ENCODE measurements around the gene MTURN.

The MTURN gene

DNA sequence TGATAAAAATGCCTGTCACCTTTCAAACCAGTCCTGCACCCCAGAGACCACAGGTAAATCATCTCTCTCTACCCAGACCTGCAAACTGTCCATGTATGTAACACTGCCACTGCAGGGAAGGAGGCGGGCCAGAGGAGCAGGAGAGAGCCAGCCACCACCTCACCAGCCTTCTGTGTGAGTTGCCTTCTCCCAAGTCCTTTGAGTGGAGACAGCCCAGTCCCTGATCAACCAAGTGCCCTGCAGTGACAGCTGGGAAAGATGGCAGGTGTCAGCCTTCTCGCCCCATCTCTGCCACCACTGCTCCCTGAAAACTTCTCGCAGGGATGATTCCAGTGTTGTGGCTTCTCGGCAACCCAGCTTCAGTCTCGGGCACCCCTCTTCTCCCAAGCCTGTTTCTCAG is 42.4 kb downstream of the MTURN start:
- Histone ChIP-seq H3K4me2 (ENCODE audit: low read length) (no peak overlapping the region), H3K4me1 (ENCODE audit: insufficient read depth, low read length, severe bottlenecking) (peaks cover 64% of the 10 kb centered on the region), H3K27ac (ENCODE audit: low read depth, low read length, poor library complexity, severe bottlenecking) (peak overlapping the region; percentile 31), H3K36me3 (ENCODE audit: insufficient read depth, low read length) (no peaks in the 10 kb centered on the region), H4K20me1 (ENCODE audit: insufficient read depth, low read length) (no peaks in the 10 kb centered on the region), H3K27me3 (ENCODE audit: insufficient read depth, low read length) (no peaks in the 10 kb centered on the region), H3K9ac (ENCODE audit: low read length) (peak overlapping the region; percentile 3; the same call in 1 of the 2 replicates), H2AFZ (ENCODE audit: low read length) (no peak overlapping the region), H3K9me2 (ENCODE audit: low read depth, low read length) (no peaks in the 10 kb centered on the region), H3K4me3 (ENCODE audit: low read depth, low read length, poor library complexity, severe bottlenecking) (no peak overlapping the region), H3K79me2 (ENCODE audit: insufficient read depth, low read length) (no peaks in the 10 kb centered on the region), H3F3A (ENCODE audit: insufficient read depth, low read length) (no peaks in the 10 kb centered on the region), H3K9me3 (ENCODE audit: low read length) (no peaks in the 10 kb centered on the region)
- TF ChIP-seq CTCF (IDR thresholded peaks at IDR 0.05; ENCODE audit: low read length) (no peak), EZH2 (IDR thresholded peaks at IDR 0.05; ENCODE audit: borderline replicate concordance, low read length) (no peak)

DNA sequence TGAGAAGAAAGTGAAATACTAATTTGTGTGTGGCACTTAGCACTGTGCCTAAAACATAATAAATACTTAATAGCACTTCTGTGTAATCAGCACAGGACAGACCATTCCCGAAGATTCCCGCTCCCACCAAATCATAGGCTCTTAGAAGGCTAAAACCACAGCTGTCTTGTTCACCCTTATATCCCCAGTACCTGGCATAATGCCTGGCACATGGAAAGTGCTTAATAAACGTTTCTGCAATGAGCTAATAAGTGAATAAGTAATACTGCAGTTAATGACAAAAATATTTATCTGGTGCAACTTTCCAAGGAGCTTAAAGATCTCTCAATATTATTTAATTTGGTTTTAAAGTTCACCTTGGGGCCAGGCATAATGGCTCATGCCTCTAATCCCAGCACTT is 43.2 kb downstream of the MTURN start:
- Histone ChIP-seq H3K9me3 (ENCODE audit: low read length) (no peaks in the 10 kb centered on the region), H3K9me2 (ENCODE audit: low read depth, low read length) (no peaks in the 10 kb centered on the region), H2AFZ (ENCODE audit: low read length) (no peak overlapping the region), H3K4me1 (ENCODE audit: insufficient read depth, low read length, severe bottlenecking) (peaks cover 63% of the 10 kb centered on the region), H3K79me2 (ENCODE audit: insufficient read depth, low read length) (no peaks in the 10 kb centered on the region), H3K36me3 (ENCODE audit: insufficient read depth, low read length) (no peaks in the 10 kb centered on the region), H3F3A (ENCODE audit: insufficient read depth, low read length) (no peaks in the 10 kb centered on the region), H3K27ac (ENCODE audit: low read depth, low read length, poor library complexity, severe bottlenecking) (no peak overlapping the region), H3K4me2 (ENCODE audit: low read length) (no peak overlapping the region), H4K20me1 (ENCODE audit: insufficient read depth, low read length) (no peaks in the 10 kb centered on the region), H3K9ac (ENCODE audit: low read length) (no peak overlapping the region), H3K4me3 (ENCODE audit: low read depth, low read length, poor library complexity, severe bottlenecking) (no peak overlapping the region), H3K27me3 (ENCODE audit: insufficient read depth, low read length) (no peaks in the 10 kb centered on the region)
- no peak for TF ChIP-seq EZH2 (IDR thresholded peaks at IDR 0.05; ENCODE audit: borderline replicate concordance, low read length)
- TF ChIP-seq CTCF (IDR thresholded peaks at IDR 0.05; ENCODE audit: low read length), result no peak

- Histone ChIP-seq H4K20me1 (ENCODE audit: insufficient read depth, low read length) (no peaks in the 10 kb centered on the region), H3K9me3 (ENCODE audit: low read length) (no peaks in the 10 kb centered on the region; the same call in 1 of the 2 replicates), H3K79me2 (ENCODE audit: insufficient read depth, low read length) (no peaks in the 10 kb centered on the region), H3K4me1 (ENCODE audit: insufficient read depth, low read length, severe bottlenecking) (peaks cover 53% of the 10 kb centered on the region), H3K27me3 (ENCODE audit: insufficient read depth, low read length) (no peaks in the 10 kb centered on the region), H3K4me3 (ENCODE audit: low read depth, low read length, poor library complexity, severe bottlenecking) (peak overlapping the region; percentile 41), H3F3A (ENCODE audit: insufficient read depth, low read length) (no peaks in the 10 kb centered on the region), H3K36me3 (ENCODE audit: insufficient read depth, low read length) (no peaks in the 10 kb centered on the region), H3K9ac (ENCODE audit: low read length) (peak overlapping the region; percentile 22; the same call in 1 of the 2 replicates), H3K9me2 (ENCODE audit: low read depth, low read length) (no peaks in the 10 kb centered on the region), H2AFZ (ENCODE audit: low read length) (peak overlapping the region; percentile 56; the same call in 1 of the 2 replicates), H3K4me2 (ENCODE audit: low read length) (peak overlapping the region; percentile 66), H3K27ac (ENCODE audit: low read depth, low read length, poor library complexity, severe bottlenecking) (peak overlapping the region; percentile 46)
- TF ChIP-seq CTCF (IDR thresholded peaks at IDR 0.05; ENCODE audit: low read length), result no peak
- no peak for TF ChIP-seq EZH2 (IDR thresholded peaks at IDR 0.05; ENCODE audit: borderline replicate concordance, low read length)
These were observed 44.1 kb downstream of the MTURN start for GRCh38 chr7:30178748-30179436.

Data from OCI-LY1 (cell line).